ENCODE results near the gene CERS2.

CERS2 gene

DNA sequence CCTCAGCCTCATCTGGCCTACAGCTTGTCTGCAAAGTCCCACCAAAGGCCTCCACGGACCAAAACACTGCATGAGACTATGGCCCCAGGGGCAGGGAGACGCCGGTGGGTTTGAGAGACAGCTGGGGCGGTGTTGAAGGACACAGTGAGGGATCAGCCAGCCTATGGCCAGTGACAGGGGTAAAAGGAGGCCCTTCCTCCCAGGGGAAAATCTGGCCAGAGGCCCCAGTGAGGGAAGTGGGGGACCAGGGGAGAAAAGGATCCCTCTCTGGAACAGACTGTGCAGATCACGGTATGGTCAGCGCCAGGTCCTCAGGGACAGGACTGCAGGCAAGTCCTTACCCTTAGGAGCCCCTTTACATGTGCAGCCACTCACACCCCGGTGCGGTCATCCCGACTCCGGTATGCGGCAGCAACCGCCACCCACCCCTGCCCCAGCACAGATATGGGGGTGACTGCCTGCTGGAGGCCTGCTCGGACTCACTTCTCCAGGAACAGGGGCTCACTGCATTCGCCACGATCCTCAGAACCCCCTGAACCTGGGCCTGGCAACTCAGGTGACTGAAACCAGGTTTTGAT, 1.3 kb downstream of the CERS2 start:
- Mint-ChIP-seq H3K4me3 (peak overlapping the region; percentile 88 to 90 (median 90)), H3K9me3 (no peaks in the 10 kb centered on the region), H3K36me3 (ENCODE audit: low read depth) (peaks cover 6% of the 10 kb centered on the region), H3K27ac (peak overlapping the region; percentile 88 to 93 (median 92)), H3K27me3 (ENCODE audit: low read depth) (peaks cover 7% of the 10 kb centered on the region), H3K4me1 (peaks cover 41% of the 10 kb centered on the region)
- TF ChIP-seq, protein P1, sequence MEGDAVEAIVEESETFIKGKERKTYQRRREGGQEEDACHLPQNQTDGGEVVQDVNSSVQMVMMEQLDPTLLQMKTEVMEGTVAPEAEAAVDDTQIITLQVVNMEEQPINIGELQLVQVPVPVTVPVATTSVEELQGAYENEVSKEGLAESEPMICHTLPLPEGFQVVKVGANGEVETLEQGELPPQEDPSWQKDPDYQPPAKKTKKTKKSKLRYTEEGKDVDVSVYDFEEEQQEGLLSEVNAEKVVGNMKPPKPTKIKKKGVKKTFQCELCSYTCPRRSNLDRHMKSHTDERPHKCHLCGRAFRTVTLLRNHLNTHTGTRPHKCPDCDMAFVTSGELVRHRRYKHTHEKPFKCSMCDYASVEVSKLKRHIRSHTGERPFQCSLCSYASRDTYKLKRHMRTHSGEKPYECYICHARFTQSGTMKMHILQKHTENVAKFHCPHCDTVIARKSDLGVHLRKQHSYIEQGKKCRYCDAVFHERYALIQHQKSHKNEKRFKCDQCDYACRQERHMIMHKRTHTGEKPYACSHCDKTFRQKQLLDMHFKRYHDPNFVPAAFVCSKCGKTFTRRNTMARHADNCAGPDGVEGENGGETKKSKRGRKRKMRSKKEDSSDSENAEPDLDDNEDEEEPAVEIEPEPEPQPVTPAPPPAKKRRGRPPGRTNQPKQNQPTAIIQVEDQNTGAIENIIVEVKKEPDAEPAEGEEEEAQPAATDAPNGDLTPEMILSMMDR (IDR thresholded peaks at IDR 0.05; ENCODE audit: unreplicated experiment in 3 of 3) = no peak

DNA sequence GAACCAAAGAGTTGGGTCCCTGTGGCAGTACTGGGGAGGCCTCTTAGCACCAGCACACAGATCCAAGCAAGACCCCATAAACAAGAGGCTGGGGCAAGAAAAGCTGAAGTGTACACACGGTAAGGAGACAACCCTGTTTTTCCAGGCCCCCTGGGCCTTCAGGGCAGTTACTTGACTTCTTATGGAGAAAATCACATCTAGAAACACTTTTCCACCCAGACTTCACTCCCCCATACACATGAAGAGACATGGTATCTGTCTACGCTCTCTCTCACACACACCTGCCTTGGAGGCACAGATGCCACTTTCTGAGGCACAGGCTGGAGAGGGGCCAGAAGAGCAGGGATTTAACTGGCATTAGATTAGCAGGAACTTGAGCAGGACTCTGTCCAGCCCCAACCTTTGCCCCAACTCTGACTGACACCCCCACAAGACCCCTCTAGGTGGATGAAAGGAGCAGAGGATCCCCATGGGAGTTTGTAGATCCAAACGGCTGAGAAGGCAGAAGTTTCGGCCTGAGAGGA, 2.2 kb downstream of the CERS2 start:
- H3K9me3 Mint-ChIP-seq = no peaks in the 10 kb centered on the region
- peaks cover 4% of the 10 kb centered on the region for H3K27me3 Mint-ChIP-seq (ENCODE audit: low read depth)
- H3K4me3 Mint-ChIP-seq = peak overlapping the region; percentile 88 to 90 (median 90)
- H3K4me1 Mint-ChIP-seq = peaks cover 41% of the 10 kb centered on the region
- H3K27ac Mint-ChIP-seq = peak overlapping the region; percentile 88 to 93 (median 92)
- TF ChIP-seq, protein P1 (IDR thresholded peaks at IDR 0.05; ENCODE audit: unreplicated experiment in 3 of 3) = no peak
- H3K36me3 Mint-ChIP-seq (ENCODE audit: low read depth) = peaks cover 15% of the 10 kb centered on the region

DNA sequence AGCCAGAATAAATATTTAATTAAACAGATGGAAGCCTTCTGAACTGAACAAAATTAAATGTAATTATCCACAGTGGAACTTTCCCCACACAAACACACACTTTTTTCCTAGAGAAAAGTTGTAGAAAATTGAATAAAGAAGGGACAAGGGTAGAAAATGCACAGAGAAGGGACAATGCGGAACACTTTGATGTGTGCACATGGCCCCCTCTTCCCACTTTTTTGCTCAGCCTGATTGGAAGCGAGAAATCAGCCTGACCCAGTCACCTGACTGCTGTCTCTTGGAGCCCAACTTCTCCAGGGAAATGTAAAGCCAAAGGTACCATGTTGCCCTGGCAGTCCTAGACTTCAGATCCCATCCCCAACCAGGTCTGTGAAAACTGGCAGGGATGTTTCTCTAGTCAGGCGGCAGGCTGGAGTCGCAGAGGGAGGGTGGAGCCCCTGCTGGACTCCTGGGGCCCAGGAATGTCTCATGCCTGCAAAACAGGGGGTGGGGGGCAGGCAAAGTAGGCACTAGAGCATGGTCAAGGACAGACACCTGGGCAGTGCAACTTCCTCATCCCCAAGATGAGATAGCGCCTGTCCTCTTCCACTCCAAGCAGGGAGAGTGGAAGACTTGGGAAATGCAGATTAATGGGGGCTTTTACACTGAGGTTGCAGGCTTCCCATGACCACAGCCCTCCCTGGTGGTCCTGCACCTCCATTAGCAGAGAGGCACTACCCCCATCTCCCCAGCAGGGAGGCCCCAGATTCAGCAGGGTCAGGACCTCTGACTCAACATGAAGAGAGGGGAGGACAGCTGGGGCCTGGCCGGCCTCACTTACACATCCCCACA, 2.8 kb downstream of the CERS2 start:
- Mint-ChIP-seq H3K27ac (peak overlapping the region; percentile 88 to 93 (median 92)), H3K36me3 (ENCODE audit: low read depth) (peaks cover 22% of the 10 kb centered on the region), H3K4me1 (peaks cover 38% of the 10 kb centered on the region), H3K27me3 (ENCODE audit: low read depth) (no peaks in the 10 kb centered on the region), H3K9me3 (no peaks in the 10 kb centered on the region), H3K4me3 (peak overlapping the region; percentile 88 to 90 (median 90))
- TF ChIP-seq, protein P1 (IDR thresholded peaks at IDR 0.05; ENCODE audit: unreplicated experiment in 3 of 3) = no peak

DNA sequence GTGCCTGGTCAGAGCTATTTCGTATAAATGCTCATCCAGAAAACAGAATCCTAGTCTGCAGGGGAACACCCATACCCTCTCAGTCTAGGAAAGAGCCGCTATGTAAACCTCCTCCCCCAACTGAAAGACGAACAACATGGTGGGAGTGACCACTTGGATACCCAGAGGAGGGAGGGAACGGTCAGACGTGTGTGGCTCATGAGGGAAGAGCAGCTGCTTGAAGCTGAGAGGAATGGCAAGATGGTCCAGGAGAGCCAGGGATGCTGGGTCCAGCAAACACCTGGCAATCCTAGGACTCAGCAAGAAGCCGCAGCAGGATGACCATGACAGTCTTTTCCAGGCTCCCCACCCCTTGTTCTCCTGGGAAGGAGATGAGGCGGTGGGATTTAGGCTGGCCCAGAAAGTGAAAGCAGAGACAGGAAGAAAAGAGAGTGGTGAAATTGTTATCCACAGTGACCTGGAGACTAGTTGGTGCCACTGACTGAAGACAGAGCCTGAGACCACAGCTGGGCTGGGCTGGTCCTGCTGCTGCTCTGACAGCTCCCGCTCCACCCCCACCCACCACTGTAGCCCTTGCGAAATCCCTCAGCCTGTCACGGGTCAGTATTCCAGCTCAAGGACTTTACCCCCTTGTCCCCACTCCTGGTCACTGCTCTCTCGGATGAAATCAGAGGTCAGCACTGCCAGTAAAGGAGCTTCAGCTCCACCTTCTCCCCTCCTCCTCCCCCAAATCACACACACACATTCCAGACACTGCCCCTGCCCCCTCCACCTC, 3.6 kb downstream of the CERS2 start:
- H3K27me3 Mint-ChIP-seq (ENCODE audit: low read depth) = no peaks in the 10 kb centered on the region

DNA sequence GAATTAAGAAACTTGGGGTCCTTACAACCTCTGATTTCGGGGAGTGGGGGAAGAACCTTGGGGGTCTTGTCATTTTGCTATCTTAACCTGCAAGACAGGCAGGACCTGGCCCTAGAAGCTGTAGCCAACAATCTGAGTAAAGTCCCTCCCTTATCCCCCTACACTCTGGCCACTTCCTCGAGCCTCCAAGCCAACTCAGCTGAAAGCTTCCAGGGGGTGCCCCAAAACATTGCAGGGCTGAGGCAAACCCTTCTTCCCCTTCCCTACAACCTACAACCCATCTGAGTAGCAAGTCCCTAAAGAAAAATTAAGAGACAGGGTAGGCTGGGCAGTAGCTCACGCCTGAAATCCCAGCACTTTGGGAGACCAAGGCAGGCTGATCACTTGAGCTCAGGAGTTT, 5.0 kb downstream of the CERS2 start:
- Mint-ChIP-seq H3K9me3 (no peaks in the 10 kb centered on the region), H3K4me3 (no peak overlapping the region), H3K4me1 (peaks cover 36% of the 10 kb centered on the region), H3K36me3 (ENCODE audit: low read depth) (peaks cover 41% of the 10 kb centered on the region), H3K27me3 (ENCODE audit: low read depth) (no peaks in the 10 kb centered on the region), H3K27ac (peak overlapping the region in 1 of 3 experiments; percentile 57)
- TF ChIP-seq, protein P1 (IDR thresholded peaks at IDR 0.05; ENCODE audit: unreplicated experiment in 3 of 3) = no peak

More for the DNA sequence above, 3.6 kb downstream of the CERS2 start:
- H3K9me3 Mint-ChIP-seq = no peaks in the 10 kb centered on the region
- TF ChIP-seq, protein P1 (IDR thresholded peaks at IDR 0.05; ENCODE audit: unreplicated experiment in 3 of 3) = no peak
- H3K4me1 Mint-ChIP-seq = peaks cover 36% of the 10 kb centered on the region
- H3K4me3 Mint-ChIP-seq = peak overlapping the region; percentile 88 to 90 (median 90)
- H3K36me3 Mint-ChIP-seq (ENCODE audit: low read depth) = peaks cover 30% of the 10 kb centered on the region
- peak overlapping the region; percentile 88 to 93 (median 92) for H3K27ac Mint-ChIP-seq

Data from nephron (organoid).